Measurements from ENCODE around the gene MRPL11. TPM values are rescaled to one million over a fixed set of nuclear protein-coding genes. Genes with fewer than 3 reads are reported as not detected.

MRPL11 gene
- total and polyA plus RNA-seq, 2 experiments from 2014 or later = 139 to 237 TPM

DNA sequence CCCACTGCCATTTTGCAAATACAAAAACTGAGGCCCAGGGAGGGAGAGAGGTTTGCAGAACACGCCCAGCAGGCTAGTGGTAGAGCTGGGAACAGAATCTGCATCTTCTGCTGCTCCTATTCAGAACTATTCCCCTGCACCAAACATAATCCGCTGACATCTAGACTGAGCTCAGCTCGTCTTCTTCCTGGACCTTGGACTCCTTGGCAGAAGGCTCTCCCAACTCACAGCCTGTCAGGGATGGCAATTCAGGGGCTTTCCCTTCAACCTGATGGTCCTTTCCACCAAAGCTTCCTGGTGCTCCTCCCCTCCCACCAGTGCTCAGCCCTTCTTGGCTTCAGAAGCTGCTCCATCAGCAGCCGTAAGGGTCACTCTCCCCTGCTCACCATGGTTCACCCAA, 27.3 kb downstream of the MRPL11 start:
- Histone ChIP-seq H3K36me3 (ENCODE audit: insufficient read depth) (no peaks in the 10 kb centered on the region), H4K20me1 (replicated peaks; ENCODE audit: insufficient read depth) (no peaks in the 10 kb centered on the region), H3K27me3 (ENCODE audit: insufficient read depth) (no peaks in the 10 kb centered on the region), H3K79me2 (replicated peaks; ENCODE audit: insufficient read depth) (peaks cover 9% of the 10 kb centered on the region; the same call in 1 of the 2 replicates), H2AFZ (no peak overlapping the region), H3K9me2 (ENCODE audit: insufficient read depth) (no peaks in the 10 kb centered on the region), H3K4me2 (peak overlapping the region; percentile 20; the same call in 1 of the 2 replicates), H3F3A (replicated peaks; ENCODE audit: low read depth) (peaks cover 31% of the 10 kb centered on the region), H3K4me3 (no peak overlapping the region), H3K4me1 (ENCODE audit: insufficient read depth) (peaks cover 36% of the 10 kb centered on the region), H3K27ac (ENCODE audit: low read depth) (no peak overlapping the region)
- no peak for TF ChIP-seq ETS1 (IDR thresholded peaks at IDR 0.05)
- no peak for TF ChIP-seq CREB1 (CRISPR knock-in tag; IDR thresholded peaks at IDR 0.05; ENCODE audit: low read depth)
- Mint-ChIP-seq H3K27ac (peak overlapping the region; percentile 2; the same call in 1 of the 2 replicates), H3K36me3 (ENCODE audit: low read depth) (peaks cover 2% of the 10 kb centered on the region; the same call in 1 of the 3 replicates), H3K4me1 (peaks cover 40% of the 10 kb centered on the region), H3K4me3 (peak overlapping the region; percentile 26; the same call in 1 of the 3 replicates), H3K27me3 (ENCODE audit: insufficient read depth, low read depth, poor library complexity) (peaks cover 5% of the 10 kb centered on the region), H3K9me3 (no peaks in the 10 kb centered on the region)
- ATAC-seq = no peak
- DNase-seq (ENCODE audit: low spot score) = no peak

DNA sequence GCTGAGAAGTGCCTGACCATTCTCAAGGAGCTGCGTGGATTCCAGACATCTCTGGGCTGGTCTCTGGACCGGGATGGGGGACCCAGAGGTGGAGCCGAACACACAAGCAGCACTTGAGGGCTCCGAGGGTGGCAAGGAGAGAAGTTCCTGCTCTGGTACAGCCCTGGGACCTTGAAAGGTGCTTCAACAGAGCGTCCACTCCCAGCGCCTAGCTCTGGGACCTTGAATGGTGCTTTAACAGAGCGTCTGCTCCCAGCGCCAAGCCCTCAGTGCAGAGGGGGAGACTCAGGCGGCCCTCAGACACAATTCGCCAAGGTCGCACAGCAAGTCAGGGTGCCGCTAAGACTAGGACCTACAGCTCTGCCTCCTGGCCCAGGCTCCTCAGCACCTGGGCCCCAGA, 28.5 kb downstream of the MRPL11 start:
- no peaks in the 10 kb centered on the region for H3K9me3 Mint-ChIP-seq
- Histone ChIP-seq H3K27me3 (ENCODE audit: insufficient read depth) (no peaks in the 10 kb centered on the region), H3K79me2 (replicated peaks; ENCODE audit: insufficient read depth) (peaks cover 9% of the 10 kb centered on the region; the same call in 1 of the 2 replicates), H3F3A (replicated peaks; ENCODE audit: low read depth) (peaks cover 26% of the 10 kb centered on the region), H3K36me3 (ENCODE audit: insufficient read depth) (no peaks in the 10 kb centered on the region), H4K20me1 (replicated peaks; ENCODE audit: insufficient read depth) (no peaks in the 10 kb centered on the region), H3K4me1 (ENCODE audit: insufficient read depth) (peaks cover 31% of the 10 kb centered on the region), H3K9me2 (ENCODE audit: insufficient read depth) (no peaks in the 10 kb centered on the region), H3K27ac (ENCODE audit: low read depth) (no peak overlapping the region), H3K4me3 (no peak overlapping the region), H3K4me2 (peak overlapping the region; percentile 80; the same call in 1 of the 2 replicates), H2AFZ (no peak overlapping the region)
- DNase-seq (ENCODE audit: low spot score) = no peak
- peak overlapping the region; percentile 45 for H3K4me3 Mint-ChIP-seq
- ATAC-seq = no peak
- TF ChIP-seq CREB1 (CRISPR knock-in tag; IDR thresholded peaks at IDR 0.05; ENCODE audit: low read depth) = no peak
- peaks cover 3% of the 10 kb centered on the region for H3K27me3 Mint-ChIP-seq (ENCODE audit: insufficient read depth, low read depth, poor library complexity)
- no peak overlapping the region for H3K27ac Mint-ChIP-seq
- H3K4me1 Mint-ChIP-seq = peaks cover 37% of the 10 kb centered on the region
- peaks cover 2% of the 10 kb centered on the region; the same call in 1 of the 3 replicates for H3K36me3 Mint-ChIP-seq (ENCODE audit: low read depth)

DNA sequence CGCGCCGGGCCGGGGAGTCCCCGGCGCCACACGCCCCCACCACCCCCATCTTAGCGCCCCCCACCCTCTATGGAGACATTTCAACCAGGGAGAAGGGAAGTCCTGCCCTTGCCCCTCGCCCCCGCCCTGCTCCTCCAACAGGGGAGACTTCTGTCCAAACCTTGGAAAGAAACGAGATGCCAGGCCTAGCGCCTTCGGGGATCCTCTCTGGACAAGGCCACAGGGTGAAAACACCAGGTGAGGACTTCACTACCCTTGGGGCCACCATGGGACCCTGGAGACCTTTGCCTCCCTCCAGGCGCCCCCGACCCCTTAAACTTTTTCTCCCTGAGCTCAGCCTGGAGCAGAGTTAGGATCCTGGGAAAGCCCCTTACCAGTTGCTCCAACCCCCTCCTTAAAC, 29.4 kb downstream of the MRPL11 start:
- ATAC-seq (no peak; the same call in 2 of the 3 replicates), DNase-seq (ENCODE audit: low spot score) (no peak)
- Histone ChIP-seq H3K4me1 (ENCODE audit: insufficient read depth) (peaks cover 21% of the 10 kb centered on the region), H3K9me2 (ENCODE audit: insufficient read depth) (no peaks in the 10 kb centered on the region), H4K20me1 (replicated peaks; ENCODE audit: insufficient read depth) (no peaks in the 10 kb centered on the region), H3K36me3 (ENCODE audit: insufficient read depth) (no peaks in the 10 kb centered on the region), H3K79me2 (replicated peaks; ENCODE audit: insufficient read depth) (peaks cover 9% of the 10 kb centered on the region; the same call in 1 of the 2 replicates), H2AFZ (0 out of 2 replicates have a peak overlapping the region, but pooled peaks have one; percentile 85), H3K4me3 (peak overlapping the region; percentile 70), H3K27me3 (ENCODE audit: insufficient read depth) (no peaks in the 10 kb centered on the region), H3F3A (replicated peaks; ENCODE audit: low read depth) (peaks cover 18% of the 10 kb centered on the region), H3K27ac (ENCODE audit: low read depth) (peak overlapping the region; percentile 59; the same call in 1 of the 2 replicates), H3K4me2 (peak overlapping the region; percentile 80)
- peaks cover 3% of the 10 kb centered on the region for H3K27me3 Mint-ChIP-seq (ENCODE audit: insufficient read depth, low read depth, poor library complexity)
- H3K9me3 Mint-ChIP-seq = no peaks in the 10 kb centered on the region
- no peak overlapping the region for H3K27ac Mint-ChIP-seq
- H3K4me1 Mint-ChIP-seq = peaks cover 27% of the 10 kb centered on the region
- peaks cover 2% of the 10 kb centered on the region; the same call in 1 of the 3 replicates for H3K36me3 Mint-ChIP-seq (ENCODE audit: low read depth)
- peak overlapping the region; percentile 52; the same call in 2 of the 3 replicates for H3K4me3 Mint-ChIP-seq
- TF ChIP-seq ZNF114 (CRISPR knock-in tag; IDR thresholded peaks at IDR 0.05) = no peak
- TF ChIP-seq ETS1 (IDR thresholded peaks at IDR 0.05) = no peak
- no peak for TF ChIP-seq NANOG (IDR thresholded peaks at IDR 0.05; ENCODE audit: borderline replicate concordance)
- TF ChIP-seq CREB1 (CRISPR knock-in tag; IDR thresholded peaks at IDR 0.05; ENCODE audit: low read depth) = no peak
- no peak for TF ChIP-seq STAT1 (IDR thresholded peaks at IDR 0.05; ENCODE audit: unreplicated experiment)
- TF ChIP-seq EZH2phosphoT487 (IDR thresholded peaks at IDR 0.05; ENCODE audit: unreplicated experiment) = no peak
- no peak for TF ChIP-seq CTCF (conservative IDR thresholded peaks at IDR 0.05; ENCODE audit: low read depth in 2 of 2)
- no peak for TF ChIP-seq JUNB (IDR thresholded peaks at IDR 0.05; ENCODE audit: unreplicated experiment)
- TF ChIP-seq ZNF331 (CRISPR knock-in tag; IDR thresholded peaks at IDR 0.05; ENCODE audit: low read depth) = no peak
- TF ChIP-seq EZH2 (IDR thresholded peaks at IDR 0.05; ENCODE audit: low read depth, unreplicated experiment) = no peak

Data from GM23338 (cell line).